ENCODE measurements around the gene S100Z. TPM values are rescaled to one million over a fixed set of nuclear protein-coding genes. Genes with fewer than 3 reads are reported as not detected.
A peak's percentile ranks its signal among the peaks of the same experiment; 100 is the strongest.
"Not testable (repeated sequence)": the region's sequence is repeated elsewhere in the genome, so short reads cannot be mapped to it uniquely, and the experiment has no call there.

The S100Z gene
- total RNA-seq, 3 donors from 2014 or later = 0.78 TPM; not detected in 2

DNA sequence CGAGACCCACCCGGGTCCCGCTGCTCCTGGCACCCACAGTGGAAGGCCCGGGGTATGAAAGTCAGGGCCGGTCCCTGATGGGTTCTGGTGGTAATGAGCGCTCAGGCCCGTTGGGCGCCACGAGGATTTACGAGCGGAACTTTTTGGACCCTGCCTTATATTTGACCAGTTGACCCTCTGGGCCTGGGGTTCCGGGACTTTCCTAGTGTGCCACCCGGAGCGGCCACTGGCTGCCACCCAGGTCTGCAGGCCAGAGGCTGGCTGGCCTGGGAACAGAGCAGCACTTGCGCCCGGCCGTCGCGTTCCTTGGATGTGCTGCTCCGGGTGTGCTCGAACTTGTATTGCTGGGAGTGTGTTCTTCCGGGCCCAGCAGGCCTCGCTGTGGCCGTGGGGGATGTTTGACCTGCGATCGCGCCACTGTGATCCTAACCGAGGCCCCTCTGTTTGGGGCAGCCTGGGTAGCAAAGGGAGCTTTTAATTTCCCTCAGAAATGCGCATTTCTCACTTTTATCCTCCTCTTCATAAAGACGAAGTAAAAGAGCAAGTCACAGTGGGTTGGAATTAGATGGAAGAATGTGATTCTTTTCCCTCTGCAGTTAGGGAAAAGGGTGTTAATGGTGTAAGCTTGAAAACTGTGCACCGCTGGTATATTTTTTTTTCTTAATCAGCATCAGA lies 29.8 kb upstream of the S100Z start:
- H3K4me1 ChIP-seq (ENCODE audit: low read depth) = peaks cover 11% of the 10 kb centered on the region
- TF ChIP-seq, protein P1, sequence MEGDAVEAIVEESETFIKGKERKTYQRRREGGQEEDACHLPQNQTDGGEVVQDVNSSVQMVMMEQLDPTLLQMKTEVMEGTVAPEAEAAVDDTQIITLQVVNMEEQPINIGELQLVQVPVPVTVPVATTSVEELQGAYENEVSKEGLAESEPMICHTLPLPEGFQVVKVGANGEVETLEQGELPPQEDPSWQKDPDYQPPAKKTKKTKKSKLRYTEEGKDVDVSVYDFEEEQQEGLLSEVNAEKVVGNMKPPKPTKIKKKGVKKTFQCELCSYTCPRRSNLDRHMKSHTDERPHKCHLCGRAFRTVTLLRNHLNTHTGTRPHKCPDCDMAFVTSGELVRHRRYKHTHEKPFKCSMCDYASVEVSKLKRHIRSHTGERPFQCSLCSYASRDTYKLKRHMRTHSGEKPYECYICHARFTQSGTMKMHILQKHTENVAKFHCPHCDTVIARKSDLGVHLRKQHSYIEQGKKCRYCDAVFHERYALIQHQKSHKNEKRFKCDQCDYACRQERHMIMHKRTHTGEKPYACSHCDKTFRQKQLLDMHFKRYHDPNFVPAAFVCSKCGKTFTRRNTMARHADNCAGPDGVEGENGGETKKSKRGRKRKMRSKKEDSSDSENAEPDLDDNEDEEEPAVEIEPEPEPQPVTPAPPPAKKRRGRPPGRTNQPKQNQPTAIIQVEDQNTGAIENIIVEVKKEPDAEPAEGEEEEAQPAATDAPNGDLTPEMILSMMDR (IDR thresholded peaks at IDR 0.05) = no peak
- H3K9me3 ChIP-seq = no peaks in the 10 kb centered on the region
- peak; percentile 26 for ATAC-seq
- DNase-seq = peak; percentile 45 to 69 (median 61)
- no peaks in the 10 kb centered on the region for H3K36me3 ChIP-seq (ENCODE audit: low read depth)
- intact Hi-C loops (cut with DNase I, micrococcal nuclease) = no loop called here
- H3K4me3 ChIP-seq = peak overlapping the region; percentile 59

DNA sequence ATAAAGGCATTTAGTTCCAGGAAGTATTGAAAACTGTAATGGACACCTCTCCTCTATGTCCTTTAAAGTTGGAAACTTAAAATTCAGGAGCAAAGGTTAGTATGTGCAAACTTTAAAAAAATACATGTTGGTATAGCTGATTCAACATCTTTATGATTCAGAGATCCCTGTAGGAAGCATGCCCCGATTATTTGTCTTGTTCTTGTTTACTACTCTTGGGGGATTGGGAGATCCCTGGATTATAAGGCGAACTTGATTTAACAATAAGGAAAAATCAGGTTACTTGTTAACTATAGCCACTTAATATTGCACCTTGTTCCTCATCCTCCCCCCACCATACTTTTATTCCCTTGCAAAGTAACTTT lies 29.3 kb upstream of the S100Z start:
- ATAC-seq = peak; percentile 31
- no peak for DNase-seq

GRCh38 chr5:76821136-76821535 lies 28.7 kb upstream of the S100Z start:
- H3K36me3 ChIP-seq (ENCODE audit: low read depth) = no peaks in the 10 kb centered on the region
- DNase-seq (no peak), ATAC-seq (no peak)
- H3K4me3 ChIP-seq = no peak overlapping the region
- H3K9me3 ChIP-seq = no peaks in the 10 kb centered on the region
- intact Hi-C loops (cut with DNase I, micrococcal nuclease) = no loop called here
- TF ChIP-seq, protein P1 (IDR thresholded peaks at IDR 0.05) = no peak
- H3K4me1 ChIP-seq (ENCODE audit: low read depth) = peaks cover 22% of the 10 kb centered on the region

More for the DNA sequence above, 29.3 kb upstream of the S100Z start:
- H3K4me1 ChIP-seq (ENCODE audit: low read depth) = peaks cover 16% of the 10 kb centered on the region
- no peaks in the 10 kb centered on the region for H3K36me3 ChIP-seq (ENCODE audit: low read depth)
- TF ChIP-seq, protein P1 (IDR thresholded peaks at IDR 0.05) = no peak
- H3K4me3 ChIP-seq = peak overlapping the region; percentile 59
- H3K9me3 ChIP-seq = no peaks in the 10 kb centered on the region
- intact Hi-C loops (cut with DNase I, micrococcal nuclease) = no loop called here

- peak; percentile 30 for ATAC-seq
- H3K4me3 ChIP-seq; intact Hi-C loops (cut with DNase I, micrococcal nuclease); DNase-seq; H3K9me3 ChIP-seq; H3K36me3 ChIP-seq (ENCODE audit: low read depth): not testable (repeated sequence)
- H3K4me1 ChIP-seq (ENCODE audit: low read depth) = peaks cover 31% of the 10 kb centered on the region
Measured at GRCh38 chr5:76822105-76822731, 27.6 kb upstream of the S100Z start.

DNA sequence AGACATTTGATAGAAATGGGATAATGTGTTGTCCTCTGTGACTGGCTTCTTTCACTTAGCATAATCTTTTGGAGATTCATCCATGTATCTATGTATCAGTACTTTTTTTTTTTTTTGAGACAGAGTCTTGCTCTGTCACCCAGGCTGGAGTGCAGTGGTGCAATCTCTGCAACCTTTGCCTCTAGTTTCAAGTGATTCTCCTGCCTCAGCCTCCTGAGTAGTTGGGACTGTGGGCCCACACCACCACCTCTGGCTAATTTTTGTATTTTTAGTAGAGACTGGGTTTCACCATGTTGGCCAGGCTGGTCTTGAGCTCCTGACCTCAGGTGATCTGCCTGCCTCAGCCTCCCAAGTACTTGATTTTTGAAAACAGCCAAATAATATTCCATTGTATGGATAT lies 23.4 kb upstream of the S100Z start:
- peak; percentile 17 for ATAC-seq
- intact Hi-C loops (cut with DNase I, micrococcal nuclease) = not testable (repeated sequence)

DNA sequence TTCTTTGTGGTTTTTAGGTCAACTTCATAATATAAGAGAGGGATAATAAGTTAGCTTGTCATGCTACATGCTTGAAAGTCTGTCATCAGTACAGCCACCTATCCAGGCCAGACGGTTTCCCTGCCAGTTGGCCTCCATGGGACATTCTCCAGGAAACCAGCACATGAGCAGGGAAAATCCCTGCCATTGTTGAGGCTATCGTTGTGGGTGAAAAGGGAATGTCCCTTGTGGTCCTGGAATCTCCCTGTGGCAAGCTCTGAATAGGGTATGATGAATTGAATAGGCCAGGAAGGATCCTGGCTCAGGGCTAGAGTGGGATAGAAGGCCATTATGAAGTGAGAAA lies 18.7 kb upstream of the S100Z start:
- ATAC-seq (peak; percentile 63), DNase-seq (no peak)
- Histone ChIP-seq H3K4me3 (no peak overlapping the region), H3K4me1 (ENCODE audit: low read depth) (peaks cover 19% of the 10 kb centered on the region), H3K36me3 (ENCODE audit: low read depth) (no peaks in the 10 kb centered on the region), H3K9me3 (no peaks in the 10 kb centered on the region)
- TF ChIP-seq, protein P1 (IDR thresholded peaks at IDR 0.05) = no peak
- intact Hi-C loops (cut with DNase I, micrococcal nuclease) = no loop called here

More for the DNA sequence above, 23.4 kb upstream of the S100Z start:
- DNase-seq; H3K36me3 ChIP-seq (ENCODE audit: low read depth); H3K9me3 ChIP-seq; H3K4me3 ChIP-seq: not testable (repeated sequence)
- H3K4me1 ChIP-seq (ENCODE audit: low read depth) = peaks cover 37% of the 10 kb centered on the region

Measured in mucosa of descending colon (tissue), 3 donors.